ENCODE data around the gene KRTAP10-3.
A peak's percentile ranks its signal among the peaks of the same experiment; 100 is the strongest.
"Not testable (repeated sequence)": the region's sequence is repeated elsewhere in the genome, so short reads cannot be mapped to it uniquely, and the experiment has no call there.

The KRTAP10-3 gene

DNA sequence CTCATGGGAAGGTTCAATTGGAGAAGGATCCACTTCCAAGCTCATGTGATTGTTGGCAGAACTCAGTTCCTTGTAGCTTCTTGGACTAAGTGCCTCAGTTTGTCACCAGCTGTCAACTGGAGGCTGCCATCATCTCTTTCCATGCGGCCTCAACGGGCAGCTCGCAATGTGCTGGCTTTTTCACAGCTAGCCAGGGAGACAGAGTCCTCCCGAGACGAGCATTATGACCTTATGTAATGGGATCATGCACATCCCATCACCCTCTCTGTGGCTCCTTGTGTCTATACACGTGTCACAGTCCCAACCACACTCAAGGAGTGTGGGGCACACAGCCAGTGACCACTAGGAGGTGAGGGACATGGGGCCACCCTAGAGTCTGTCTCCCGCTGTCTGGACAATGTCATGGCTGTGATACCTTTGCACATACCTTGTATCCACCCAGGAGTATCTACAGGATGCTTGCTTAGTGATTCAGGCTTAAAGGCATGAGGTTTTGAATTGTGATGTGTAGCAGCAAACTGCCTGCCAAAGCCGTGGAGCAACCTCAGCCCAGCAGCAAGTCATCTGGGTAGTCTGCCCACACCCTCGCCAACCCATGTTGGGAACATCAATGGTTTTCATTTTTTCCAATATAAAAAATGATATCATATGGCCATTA, 37.6 kb upstream of the KRTAP10-3 start:
- Histone ChIP-seq H3K36me3 (ENCODE audit: control insufficient read depth, insufficient read depth, low read length) (no peaks in the 10 kb centered on the region), H3K9ac (ENCODE audit: low read length) (no peak overlapping the region), H3K4me3 (ENCODE audit: low read depth, low read length) (no peak overlapping the region), H3K27me3 (ENCODE audit: control insufficient read depth, insufficient read depth, low read length) (no peaks in the 10 kb centered on the region), H3K27ac (ENCODE audit: low read depth, low read length) (no peak overlapping the region), H3K9me3 (ENCODE audit: control insufficient read depth, insufficient read depth, low read depth, low read length) (no peaks in the 10 kb centered on the region), H3K4me1 (ENCODE audit: control insufficient read depth, insufficient read depth, low read length) (peaks cover 42% of the 10 kb centered on the region)

DNA sequence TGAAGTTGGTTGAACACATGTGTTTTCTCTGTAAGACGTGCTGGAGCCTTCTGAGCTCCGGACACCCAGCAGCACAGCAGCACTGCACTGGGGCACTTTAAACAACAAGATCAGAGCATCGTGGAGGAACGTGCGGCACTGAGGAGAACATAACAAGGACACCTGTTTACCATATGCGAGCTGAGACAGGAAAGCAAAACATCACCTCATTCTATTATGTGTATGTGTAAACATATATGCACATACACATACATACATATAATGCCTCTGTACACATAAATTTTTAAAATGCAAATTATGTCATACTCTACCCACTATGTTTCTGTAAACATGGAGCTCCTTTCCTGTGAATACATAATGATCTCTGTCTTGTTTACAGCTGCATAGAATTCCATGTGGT, 36.9 kb upstream of the KRTAP10-3 start:
- no peak overlapping the region for H3K9ac ChIP-seq (ENCODE audit: low read length)
- H3K27ac ChIP-seq (ENCODE audit: low read depth, low read length), result no peak overlapping the region
- peaks cover 42% of the 10 kb centered on the region for H3K4me1 ChIP-seq (ENCODE audit: control insufficient read depth, insufficient read depth, low read length)
- H3K27me3 ChIP-seq (ENCODE audit: control insufficient read depth, insufficient read depth, low read length), result no peaks in the 10 kb centered on the region
- H3K4me3 ChIP-seq (ENCODE audit: low read depth, low read length), result no peak overlapping the region
- H3K9me3 ChIP-seq (ENCODE audit: control insufficient read depth, insufficient read depth, low read depth, low read length), result no peaks in the 10 kb centered on the region
- H3K36me3 ChIP-seq (ENCODE audit: control insufficient read depth, insufficient read depth, low read length), result no peaks in the 10 kb centered on the region

DNA sequence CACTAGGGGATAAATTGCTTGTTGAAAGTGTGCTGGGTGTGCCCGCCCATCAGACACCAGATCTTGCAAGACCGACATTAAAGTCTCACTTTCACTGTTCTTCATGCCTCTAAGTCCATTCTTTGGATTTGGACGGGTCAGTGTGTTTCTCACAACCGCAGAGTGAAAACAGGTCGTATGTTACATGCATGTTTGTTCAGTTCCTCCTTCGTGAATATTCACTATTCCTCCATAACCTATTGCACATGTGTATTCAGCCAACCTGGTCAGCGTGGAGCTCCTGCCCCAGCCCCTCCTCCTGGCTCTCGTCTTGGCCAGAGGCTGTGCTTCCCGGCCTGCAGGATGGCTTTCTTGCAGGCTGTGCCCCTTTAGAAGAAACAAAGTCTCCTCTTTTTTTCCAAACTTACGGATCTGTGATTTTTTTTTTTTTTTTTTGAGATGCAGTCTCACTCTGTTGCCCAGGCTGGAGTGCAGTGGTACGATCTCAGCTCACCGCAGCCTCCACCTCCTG, 35.9 kb upstream of the KRTAP10-3 start:
- no peaks in the 10 kb centered on the region for H3K36me3 ChIP-seq (ENCODE audit: control insufficient read depth, insufficient read depth, low read length)
- no peak overlapping the region for H3K9ac ChIP-seq (ENCODE audit: low read length)
- no peak overlapping the region for H3K27ac ChIP-seq (ENCODE audit: low read depth, low read length)
- H3K4me1 ChIP-seq (ENCODE audit: control insufficient read depth, insufficient read depth, low read length), result peaks cover 40% of the 10 kb centered on the region
- H3K4me3 ChIP-seq (ENCODE audit: low read depth, low read length), result no peak overlapping the region
- H3K27me3 ChIP-seq (ENCODE audit: control insufficient read depth, insufficient read depth, low read length), result no peaks in the 10 kb centered on the region
- H3K9me3 ChIP-seq (ENCODE audit: control insufficient read depth, insufficient read depth, low read depth, low read length), result no peaks in the 10 kb centered on the region

DNA sequence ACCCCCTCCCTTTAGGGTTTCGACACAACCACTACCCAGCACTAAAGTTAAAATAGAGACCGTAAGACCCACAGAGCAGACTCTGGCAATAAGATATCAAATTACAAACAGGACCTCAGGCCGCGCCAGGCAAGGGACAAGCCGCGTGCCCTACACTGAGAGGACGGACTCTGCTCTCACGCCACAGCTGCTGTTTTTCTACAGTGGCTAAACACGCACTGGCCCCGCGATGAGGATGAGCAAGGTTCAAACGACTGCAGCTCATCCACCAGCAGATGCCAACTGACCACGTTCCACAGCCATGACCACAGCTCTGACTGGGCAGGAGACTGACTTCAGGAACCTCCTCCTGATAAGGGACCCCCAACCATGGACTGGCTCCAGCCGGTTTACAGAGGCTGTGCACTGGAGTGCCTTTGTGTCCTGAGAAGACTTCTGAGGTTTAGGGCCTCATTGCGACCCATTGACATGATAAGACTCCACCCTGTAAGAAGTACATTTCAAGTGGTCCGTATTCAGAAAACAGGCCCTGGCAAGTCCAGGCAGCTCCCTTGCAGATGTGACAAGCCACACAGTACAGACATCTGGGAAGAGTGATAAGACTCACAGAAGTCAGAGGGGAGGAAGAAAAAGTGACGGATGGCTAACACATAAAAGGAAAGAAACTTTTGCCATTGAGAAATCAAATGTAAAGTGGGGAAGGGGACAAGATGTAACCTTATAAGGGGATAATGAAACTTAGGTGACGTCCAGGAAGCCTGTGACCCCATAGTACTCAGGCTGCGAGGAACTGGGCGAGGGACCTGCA, 35.2 kb upstream of the KRTAP10-3 start:
- H3K27ac ChIP-seq (ENCODE audit: low read depth, low read length), result no peak overlapping the region
- no peaks in the 10 kb centered on the region for H3K9me3 ChIP-seq (ENCODE audit: control insufficient read depth, insufficient read depth, low read depth, low read length)
- peaks cover 37% of the 10 kb centered on the region for H3K4me1 ChIP-seq (ENCODE audit: control insufficient read depth, insufficient read depth, low read length)
- H3K9ac ChIP-seq (ENCODE audit: low read length), result peak overlapping the region; percentile 12
- H3K4me3 ChIP-seq (ENCODE audit: low read depth, low read length), result no peak overlapping the region
- H3K36me3 ChIP-seq (ENCODE audit: control insufficient read depth, insufficient read depth, low read length), result no peaks in the 10 kb centered on the region
- H3K27me3 ChIP-seq (ENCODE audit: control insufficient read depth, insufficient read depth, low read length), result no peaks in the 10 kb centered on the region

DNA sequence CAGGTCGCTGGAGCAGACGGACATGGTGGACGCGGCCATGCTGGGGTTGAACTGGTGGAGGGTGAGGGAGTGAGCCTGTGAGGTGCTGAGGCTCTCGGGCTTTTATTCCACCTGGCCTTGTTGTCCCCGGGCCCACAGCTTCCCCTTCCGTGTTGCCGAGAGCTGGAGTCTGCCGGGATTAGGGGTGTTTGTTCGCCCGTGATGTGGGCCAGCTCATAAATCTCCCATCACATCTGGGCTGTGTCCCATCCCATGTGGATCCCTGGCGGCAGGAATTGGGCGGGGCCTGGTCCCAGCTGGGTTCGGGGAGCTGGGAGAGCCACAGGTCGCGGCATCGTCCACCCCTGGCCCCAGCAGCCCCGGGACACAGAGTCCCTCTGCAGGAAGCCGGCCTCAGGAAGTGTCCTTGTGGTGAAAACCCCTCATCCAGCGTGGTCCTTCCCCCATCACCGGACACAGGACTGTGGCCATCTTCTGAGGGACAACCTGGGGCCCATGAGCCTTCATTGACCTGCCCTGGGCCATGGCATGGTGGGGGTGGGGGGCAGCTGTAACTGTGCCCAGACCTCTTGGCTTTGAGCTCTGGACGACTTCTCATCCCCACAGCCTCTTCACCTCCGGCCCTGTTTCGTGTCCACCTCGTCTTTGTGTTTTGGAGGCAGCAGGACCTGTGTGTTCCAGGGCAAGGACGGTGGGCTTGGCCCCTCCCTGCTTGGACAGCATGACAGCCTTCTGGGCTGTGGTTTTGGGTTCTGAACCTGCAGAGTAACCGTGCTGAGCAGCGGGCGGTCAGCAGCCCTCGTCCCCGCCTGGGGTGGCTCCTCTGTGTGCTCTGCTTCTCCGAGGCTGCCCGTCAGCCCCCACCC, 34.1 kb upstream of the KRTAP10-3 start, which contains the start of gene KRTAP10-6:
Gene KRTAP10-6, minus strand, starts transcription at position 60 of the 866 bp plus-strand sequence. Its CDS starts 21 bp downstream, at position 39.
- H3K36me3 ChIP-seq (ENCODE audit: control insufficient read depth, insufficient read depth, low read length), result no peaks in the 10 kb centered on the region
- no peaks in the 10 kb centered on the region for H3K27me3 ChIP-seq (ENCODE audit: control insufficient read depth, insufficient read depth, low read length)
- H3K9me3 ChIP-seq (ENCODE audit: control insufficient read depth, insufficient read depth, low read depth, low read length), result no peaks in the 10 kb centered on the region
- H3K4me1 ChIP-seq (ENCODE audit: control insufficient read depth, insufficient read depth, low read length), result peaks cover 28% of the 10 kb centered on the region
- H3K27ac ChIP-seq (ENCODE audit: low read depth, low read length), result no peak within 1 kb of the TSS
- no peak within 1 kb of the TSS for H3K4me3 ChIP-seq (ENCODE audit: low read depth, low read length)
- H3K9ac ChIP-seq (ENCODE audit: low read length), result no peak within 1 kb of the TSS

DNA sequence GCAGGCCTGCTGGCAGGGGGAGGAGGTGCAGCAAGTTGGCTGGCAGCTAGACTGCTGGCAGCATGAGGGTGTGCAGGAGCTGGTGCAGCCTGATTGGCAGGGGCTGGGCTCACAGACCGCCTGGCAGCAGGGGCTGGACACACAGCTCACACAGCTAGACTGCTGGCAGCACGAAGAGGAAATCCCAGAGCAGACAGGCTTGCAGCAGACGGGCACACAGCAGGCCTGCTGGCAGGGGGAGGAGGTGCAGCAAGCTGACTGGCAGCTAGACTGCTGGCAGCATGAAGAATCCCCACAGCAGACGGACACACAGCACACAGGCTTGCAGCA, 33.2 kb upstream of the KRTAP10-3 start:
- H3K27ac ChIP-seq (ENCODE audit: low read depth, low read length); H3K4me3 ChIP-seq (ENCODE audit: low read depth, low read length); H3K9me3 ChIP-seq (ENCODE audit: control insufficient read depth, insufficient read depth, low read depth, low read length); H3K9ac ChIP-seq (ENCODE audit: low read length); H3K27me3 ChIP-seq (ENCODE audit: control insufficient read depth, insufficient read depth, low read length); H3K36me3 ChIP-seq (ENCODE audit: control insufficient read depth, insufficient read depth, low read length): not testable (repeated sequence)
- H3K4me1 ChIP-seq (ENCODE audit: control insufficient read depth, insufficient read depth, low read length), result peaks cover 26% of the 10 kb centered on the region

DNA sequence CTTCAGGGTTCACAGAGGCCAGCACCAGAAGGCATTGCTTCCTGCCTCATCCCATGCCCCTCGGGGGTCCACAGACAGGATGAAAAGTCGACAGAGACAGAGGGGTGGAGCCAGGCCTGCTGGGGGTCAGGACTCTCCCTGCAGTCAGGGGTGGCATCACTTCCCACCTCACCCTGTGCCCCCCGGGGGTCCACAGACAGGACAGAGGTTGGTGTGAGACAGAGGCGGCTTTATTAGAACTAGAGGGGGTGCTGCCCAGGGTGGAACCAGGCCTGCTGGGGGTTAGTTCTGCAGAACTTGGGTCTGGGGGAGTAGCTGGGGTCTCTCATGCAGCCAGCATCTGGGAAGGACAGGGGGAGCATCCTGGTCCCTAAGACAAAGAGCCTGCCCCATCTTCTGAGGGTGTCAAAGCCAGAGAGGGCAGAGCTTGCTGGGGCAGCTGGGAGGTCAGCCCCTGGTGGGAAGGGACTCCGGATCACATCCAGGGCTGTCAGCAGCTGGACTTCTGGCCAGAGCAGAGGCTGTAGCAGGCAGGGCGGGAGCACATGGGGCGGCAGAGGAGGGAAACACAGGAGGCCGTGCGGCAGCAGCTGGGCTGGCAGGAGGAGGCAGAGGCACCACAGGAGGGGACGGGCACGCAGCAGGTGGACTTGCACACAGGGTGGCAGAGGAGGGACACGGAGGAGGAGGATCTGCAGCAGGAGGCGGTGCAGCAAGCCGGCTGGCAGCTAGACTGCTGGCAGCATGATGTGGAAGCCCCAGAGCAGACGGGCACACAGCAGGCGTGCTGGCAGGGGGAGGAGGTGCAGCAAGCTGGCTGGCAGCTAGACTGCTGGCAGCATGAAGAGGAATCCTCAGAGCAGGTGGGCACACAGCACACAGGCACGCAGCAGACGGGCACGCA, 32.6 kb upstream of the KRTAP10-3 start:
- not testable (repeated sequence) for H3K27me3 ChIP-seq (ENCODE audit: control insufficient read depth, insufficient read depth, low read length); H3K4me3 ChIP-seq (ENCODE audit: low read depth, low read length); H3K27ac ChIP-seq (ENCODE audit: low read depth, low read length); H3K9me3 ChIP-seq (ENCODE audit: control insufficient read depth, insufficient read depth, low read depth, low read length); H3K9ac ChIP-seq (ENCODE audit: low read length); H3K36me3 ChIP-seq (ENCODE audit: control insufficient read depth, insufficient read depth, low read length)
- H3K4me1 ChIP-seq (ENCODE audit: control insufficient read depth, insufficient read depth, low read length), result peaks cover 26% of the 10 kb centered on the region

DNA sequence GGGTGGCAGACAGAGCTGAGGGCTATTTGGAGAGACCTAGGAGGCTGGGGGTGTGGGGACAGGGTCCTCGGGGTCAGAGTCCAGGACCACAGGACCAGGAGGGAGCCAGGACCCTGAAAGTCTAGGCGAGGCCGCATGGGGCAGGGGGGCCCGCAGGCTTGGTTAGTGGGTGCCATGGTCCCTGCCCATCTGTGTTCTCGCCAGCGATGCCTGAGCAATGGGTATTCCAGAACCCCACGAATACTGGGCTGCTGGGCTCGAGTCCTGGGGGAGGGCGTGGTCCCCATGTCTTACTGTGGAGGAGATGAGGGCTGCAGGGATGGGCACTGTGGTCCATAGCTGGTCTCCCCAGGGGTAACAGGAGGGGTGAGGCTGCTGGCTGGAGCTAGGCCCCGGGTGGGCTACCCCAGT, 31.7 kb upstream of the KRTAP10-3 start:
- H3K4me1 ChIP-seq (ENCODE audit: control insufficient read depth, insufficient read depth, low read length), result peaks cover 26% of the 10 kb centered on the region
- H3K27me3 ChIP-seq (ENCODE audit: control insufficient read depth, insufficient read depth, low read length), result no peaks in the 10 kb centered on the region
- no peak overlapping the region for H3K4me3 ChIP-seq (ENCODE audit: low read depth, low read length)
- H3K27ac ChIP-seq (ENCODE audit: low read depth, low read length), result no peak overlapping the region
- no peaks in the 10 kb centered on the region for H3K36me3 ChIP-seq (ENCODE audit: control insufficient read depth, insufficient read depth, low read length)
- 0 out of 2 replicates have a peak, but pooled peaks cover 2% of the 10 kb centered on the region for H3K9me3 ChIP-seq (ENCODE audit: control insufficient read depth, insufficient read depth, low read depth, low read length)
- no peak overlapping the region for H3K9ac ChIP-seq (ENCODE audit: low read length)

DNA sequence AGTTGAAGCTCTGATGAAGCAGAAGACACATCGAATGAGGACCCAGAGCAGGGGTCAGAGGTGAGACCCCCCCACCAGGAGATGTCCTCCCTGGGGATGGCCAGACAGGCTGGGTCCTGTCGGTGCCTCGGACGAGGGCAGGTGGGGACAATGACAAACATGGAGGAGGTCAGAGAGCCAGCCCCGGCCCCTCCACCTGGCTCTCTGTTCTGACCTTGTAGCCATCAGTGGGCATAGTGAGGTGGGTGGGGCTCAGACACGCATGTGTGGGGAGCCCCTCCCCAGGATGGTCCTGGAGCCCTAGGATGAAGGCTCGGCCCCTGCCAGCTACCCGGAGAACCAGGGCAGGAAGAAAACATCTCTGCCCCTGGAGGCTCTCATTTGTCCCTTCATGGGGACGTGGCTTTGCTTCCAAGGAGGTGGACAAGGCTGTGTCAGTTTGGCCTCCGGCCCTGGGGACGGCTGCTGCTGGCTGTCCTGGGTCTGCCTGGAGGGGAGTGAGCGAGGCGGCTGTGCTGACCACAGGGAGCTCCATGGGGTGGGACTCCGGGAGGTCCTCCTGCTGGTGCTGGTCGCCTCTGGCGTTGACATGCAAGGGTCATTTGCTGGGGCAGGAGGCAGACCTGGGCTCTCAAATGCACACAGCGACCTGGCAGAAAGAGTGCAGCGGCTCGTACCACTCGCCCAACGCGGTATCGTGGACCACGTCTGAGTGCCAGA, 31.2 kb upstream of the KRTAP10-3 start:
- peaks cover 26% of the 10 kb centered on the region for H3K4me1 ChIP-seq (ENCODE audit: control insufficient read depth, insufficient read depth, low read length)
- no peak overlapping the region for H3K9ac ChIP-seq (ENCODE audit: low read length)
- 0 out of 2 replicates have a peak, but pooled peaks cover 2% of the 10 kb centered on the region for H3K9me3 ChIP-seq (ENCODE audit: control insufficient read depth, insufficient read depth, low read depth, low read length)
- H3K4me3 ChIP-seq (ENCODE audit: low read depth, low read length), result no peak overlapping the region
- H3K27me3 ChIP-seq (ENCODE audit: control insufficient read depth, insufficient read depth, low read length), result no peaks in the 10 kb centered on the region
- H3K27ac ChIP-seq (ENCODE audit: low read depth, low read length), result no peak overlapping the region
- no peaks in the 10 kb centered on the region for H3K36me3 ChIP-seq (ENCODE audit: control insufficient read depth, insufficient read depth, low read length)

DNA sequence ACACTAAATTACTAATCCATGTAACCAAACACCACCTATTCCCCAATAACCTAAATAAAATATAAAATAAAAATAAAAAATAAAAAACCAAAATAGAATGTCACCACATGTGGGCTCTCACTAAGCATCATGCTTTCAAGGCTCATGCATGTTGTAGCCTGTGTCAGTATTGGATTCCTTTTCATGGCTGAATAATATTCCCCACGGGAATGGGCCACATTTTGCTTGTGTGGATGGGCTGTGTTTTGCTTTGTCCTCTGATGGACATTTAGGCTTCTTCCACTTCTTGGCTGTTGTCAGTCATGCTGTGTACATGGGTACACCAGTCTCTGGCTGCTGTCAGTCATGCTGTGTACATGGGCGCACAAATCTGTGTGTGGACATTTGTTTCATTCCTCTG, 30.5 kb upstream of the KRTAP10-3 start:
- Histone ChIP-seq H3K9ac (ENCODE audit: low read length) (no peak overlapping the region), H3K4me1 (ENCODE audit: control insufficient read depth, insufficient read depth, low read length) (peaks cover 21% of the 10 kb centered on the region), H3K27ac (ENCODE audit: low read depth, low read length) (no peak overlapping the region), H3K4me3 (ENCODE audit: low read depth, low read length) (no peak overlapping the region), H3K27me3 (ENCODE audit: control insufficient read depth, insufficient read depth, low read length) (no peaks in the 10 kb centered on the region), H3K9me3 (ENCODE audit: control insufficient read depth, insufficient read depth, low read depth, low read length) (0 out of 2 replicates have a peak, but pooled peaks cover 2% of the 10 kb centered on the region), H3K36me3 (ENCODE audit: control insufficient read depth, insufficient read depth, low read length) (no peaks in the 10 kb centered on the region)

Measured in HUES6 (cell line).